Activated naive CD8-positive, alpha-beta T cell treated with anti-CD3 and anti-CD28 coated beads, Interleukin-2, amount 10 ng/mL, durations not matched to agents 7 days and 5 days (primary cell): Measurements from ENCODE around the gene HHLA2. TPM values are rescaled to one million over a fixed set of nuclear protein-coding genes. Genes with fewer than 3 reads are reported as not detected.
"Not testable (repeated sequence)": the region's sequence is repeated elsewhere in the genome, so short reads cannot be mapped to it uniquely, and the experiment has no call there.

Experiments
- ATAC-seq: fragments of 150-1000 bp; cut with Tn5 transposase; one replicate; pipeline ENCODE4 v1.10.0; 2021; ENCODE audit warnings: low read depth, moderate library complexity
- POLR2A ChIA-PET: fragments of 350-600 bp; sonication (Branson Sonifier 250); formaldehyde crosslinking; loops from one replicate; lab custom pipeline; 2021; ENCODE audit warnings: antibody characterized with exemption; lab: Charles Lee
- DNase-seq: peaks from one replicate; pipeline ENCODE4 v3.0.0; 2021
- H3K27ac Mint-ChIP-seq: one replicate; pipeline ENCODE4 v1.8.0; 2022; ENCODE audit warnings: mild to moderate bottlenecking, mixed read lengths
- H3K27me3 Mint-ChIP-seq: one replicate; pipeline ENCODE4 v1.8.0; 2022; ENCODE audit warnings: mild to moderate bottlenecking, moderate library complexity, mixed read lengths
- H3K36me3 Mint-ChIP-seq: one replicate; pipeline ENCODE4 v1.8.0; 2021; ENCODE audit warnings: mild to moderate bottlenecking, mixed read lengths
- H3K4me1 Mint-ChIP-seq: one replicate; pipeline ENCODE4 v1.8.0; 2021; ENCODE audit warnings: mixed read lengths
- H3K4me3 Mint-ChIP-seq: one replicate; pipeline ENCODE4 v1.8.0; 2022; ENCODE audit warnings: mild to moderate bottlenecking, moderate library complexity, mixed read lengths
- H3K9me3 Mint-ChIP-seq: one replicate; pipeline ENCODE4 v1.8.0; 2021; ENCODE audit warnings: mixed read lengths
- total RNA-seq, 2 experiments: library from RNA; stranded (reverse); gene quantifications; one replicate each; pipeline ENCODE4 v1.2.3, GENCODE V29; 2021

Gene HHLA2
- total RNA-seq, 2 experiments from 2014 or later = 3.9 to 4.0 TPM

DNA sequence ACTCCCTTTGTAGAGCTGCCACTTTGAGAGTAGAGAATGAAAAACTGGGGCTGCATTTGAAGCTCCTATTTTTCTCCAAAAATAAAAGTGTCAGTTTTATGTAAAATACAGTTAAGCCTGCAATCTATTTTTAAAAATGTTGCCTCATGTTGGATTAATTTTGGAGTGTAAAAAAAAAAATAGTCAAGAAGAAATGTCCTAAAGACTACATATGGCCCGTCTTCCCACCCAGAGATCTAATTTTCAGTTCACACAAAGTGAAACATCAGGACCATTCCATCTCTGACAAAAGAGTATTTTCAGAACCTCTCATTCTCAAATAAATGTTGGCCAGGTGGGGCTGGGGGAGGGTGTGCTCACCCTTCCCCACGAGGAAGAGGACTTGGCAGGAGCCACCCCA is 62.7 kb downstream of the HHLA2 start:
- POLR2A ChIA-PET = no interaction called here
- ATAC-seq (no peak), DNase-seq (no peak)
- H3K36me3 Mint-ChIP-seq = peaks cover 27% of the 10 kb centered on the region
- H3K4me3 Mint-ChIP-seq = no peak overlapping the region
- H3K27me3 Mint-ChIP-seq = no peaks in the 10 kb centered on the region
- peaks cover 2% of the 10 kb centered on the region for H3K9me3 Mint-ChIP-seq
- H3K4me1 Mint-ChIP-seq = no peaks in the 10 kb centered on the region
- no peak overlapping the region for H3K27ac Mint-ChIP-seq

DNA sequence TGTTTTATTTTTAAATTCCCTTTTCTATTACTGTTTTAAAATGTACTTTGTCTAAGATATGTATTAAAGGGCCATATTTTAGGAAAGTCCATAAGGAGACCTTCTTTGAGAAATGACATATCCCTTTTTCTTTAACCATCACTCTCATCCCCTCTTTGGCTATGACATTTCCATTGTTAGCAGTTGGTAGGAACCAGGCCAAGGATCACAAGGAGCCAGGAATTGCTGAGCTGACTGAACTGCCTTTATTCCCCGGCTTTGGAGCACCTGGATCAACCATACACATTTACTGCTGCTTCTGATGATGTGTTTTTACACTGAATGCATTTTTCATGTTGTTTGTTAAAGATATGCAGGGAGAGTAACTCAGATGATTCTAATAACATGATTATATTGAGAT is 79.7 kb downstream of the HHLA2 start:
- POLR2A ChIA-PET = no interaction called here
- H3K4me3 Mint-ChIP-seq = no peak overlapping the region
- ATAC-seq (no peak), DNase-seq (no peak)
- H3K4me1 Mint-ChIP-seq = no peaks in the 10 kb centered on the region
- H3K27me3 Mint-ChIP-seq = peaks cover 2% of the 10 kb centered on the region
- H3K27ac Mint-ChIP-seq = no peak overlapping the region
- peaks cover 6% of the 10 kb centered on the region for H3K36me3 Mint-ChIP-seq
- peaks cover 3% of the 10 kb centered on the region for H3K9me3 Mint-ChIP-seq

DNA sequence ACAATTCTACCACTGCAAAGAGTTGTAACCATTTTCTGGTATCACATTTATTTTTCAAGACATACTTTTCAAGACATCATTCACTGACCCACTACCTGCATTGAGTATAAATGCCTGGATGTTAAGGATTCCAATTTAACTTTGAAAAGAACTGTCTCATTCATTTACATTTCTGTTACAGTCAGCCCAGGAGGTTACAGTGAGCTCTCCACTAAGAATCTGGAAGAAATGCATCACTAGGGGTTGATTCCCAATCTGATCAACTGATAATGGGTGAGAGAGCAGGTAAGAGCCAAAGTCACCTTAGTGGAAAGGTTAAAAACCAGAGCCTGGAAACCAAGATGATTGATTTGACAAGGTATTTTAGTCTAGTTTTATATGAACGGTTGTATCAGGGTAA is 81.0 kb downstream of the HHLA2 start:
- no peak overlapping the region for H3K4me3 Mint-ChIP-seq
- POLR2A ChIA-PET = no interaction called here
- DNase-seq (no peak), ATAC-seq (no peak)
- H3K4me1 Mint-ChIP-seq = no peaks in the 10 kb centered on the region
- peaks cover 6% of the 10 kb centered on the region for H3K36me3 Mint-ChIP-seq
- peaks cover 2% of the 10 kb centered on the region for H3K27me3 Mint-ChIP-seq
- peaks cover 3% of the 10 kb centered on the region for H3K9me3 Mint-ChIP-seq
- H3K27ac Mint-ChIP-seq = no peak overlapping the region

DNA sequence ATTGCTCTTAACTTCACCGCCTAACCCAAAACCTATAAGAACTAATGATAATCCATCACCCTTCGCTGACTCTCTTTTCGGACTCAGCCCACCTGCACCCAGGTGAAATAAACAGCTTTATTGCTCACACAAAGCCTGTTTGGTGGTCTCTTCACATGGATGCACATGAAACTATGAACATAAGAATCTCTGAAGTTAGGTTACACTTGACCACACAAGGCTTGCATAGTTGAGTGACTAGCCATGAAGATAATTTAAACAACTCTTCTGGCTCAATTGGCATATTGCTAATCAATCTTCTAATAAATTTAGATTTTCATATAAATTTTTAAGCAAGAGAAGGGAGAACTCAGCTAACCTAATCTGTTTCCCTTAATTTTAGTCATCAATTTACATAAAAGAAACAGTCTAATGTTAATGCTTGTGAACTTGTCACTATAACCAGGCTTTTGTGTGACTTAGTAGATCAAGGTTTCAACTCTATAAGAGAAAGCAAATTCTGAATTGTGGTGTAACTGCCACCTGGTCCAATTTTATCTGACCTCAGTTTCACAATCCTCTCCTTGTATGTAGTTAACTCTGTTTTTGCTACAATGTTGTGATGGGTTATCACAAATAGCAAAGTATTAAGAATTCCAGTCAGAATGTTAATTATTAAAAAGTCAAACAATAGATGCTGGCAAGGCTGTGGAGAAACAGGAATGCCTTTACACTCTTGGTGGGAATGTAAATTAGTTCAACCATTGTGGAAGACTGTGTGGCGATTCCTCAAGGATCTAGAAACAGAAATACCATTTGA is 82.0 kb downstream of the HHLA2 start:
- DNase-seq (no peak), ATAC-seq (no peak)
- no peak overlapping the region for H3K4me3 Mint-ChIP-seq
- peaks cover 6% of the 10 kb centered on the region for H3K36me3 Mint-ChIP-seq
- H3K27ac Mint-ChIP-seq = no peak overlapping the region
- no peaks in the 10 kb centered on the region for H3K4me1 Mint-ChIP-seq
- H3K9me3 Mint-ChIP-seq = no peaks in the 10 kb centered on the region
- peaks cover 2% of the 10 kb centered on the region for H3K27me3 Mint-ChIP-seq
- POLR2A ChIA-PET = no interaction called here

DNA sequence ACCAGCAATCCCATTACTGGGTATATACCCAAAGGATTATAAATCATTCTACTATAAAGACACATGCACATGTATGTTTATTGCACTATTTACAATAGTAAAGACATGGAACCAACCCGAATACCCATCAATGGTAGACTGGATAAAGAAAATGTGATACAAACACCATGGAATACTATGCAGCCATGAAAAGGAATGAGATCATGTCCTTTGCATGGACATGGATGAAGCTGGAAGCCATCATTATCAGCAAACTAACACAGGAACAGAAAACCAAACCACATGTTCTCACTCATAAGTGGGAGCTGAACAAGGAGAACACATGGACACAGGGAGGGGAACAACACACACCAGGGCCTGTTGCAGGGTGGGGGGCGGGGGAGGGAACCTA is 82.6 kb downstream of the HHLA2 start:
- H3K27me3 Mint-ChIP-seq, ATAC-seq, H3K4me3 Mint-ChIP-seq, H3K4me1 Mint-ChIP-seq, DNase-seq, H3K36me3 Mint-ChIP-seq, H3K27ac Mint-ChIP-seq, H3K9me3 Mint-ChIP-seq, POLR2A ChIA-PET: not testable (repeated sequence)

DNA sequence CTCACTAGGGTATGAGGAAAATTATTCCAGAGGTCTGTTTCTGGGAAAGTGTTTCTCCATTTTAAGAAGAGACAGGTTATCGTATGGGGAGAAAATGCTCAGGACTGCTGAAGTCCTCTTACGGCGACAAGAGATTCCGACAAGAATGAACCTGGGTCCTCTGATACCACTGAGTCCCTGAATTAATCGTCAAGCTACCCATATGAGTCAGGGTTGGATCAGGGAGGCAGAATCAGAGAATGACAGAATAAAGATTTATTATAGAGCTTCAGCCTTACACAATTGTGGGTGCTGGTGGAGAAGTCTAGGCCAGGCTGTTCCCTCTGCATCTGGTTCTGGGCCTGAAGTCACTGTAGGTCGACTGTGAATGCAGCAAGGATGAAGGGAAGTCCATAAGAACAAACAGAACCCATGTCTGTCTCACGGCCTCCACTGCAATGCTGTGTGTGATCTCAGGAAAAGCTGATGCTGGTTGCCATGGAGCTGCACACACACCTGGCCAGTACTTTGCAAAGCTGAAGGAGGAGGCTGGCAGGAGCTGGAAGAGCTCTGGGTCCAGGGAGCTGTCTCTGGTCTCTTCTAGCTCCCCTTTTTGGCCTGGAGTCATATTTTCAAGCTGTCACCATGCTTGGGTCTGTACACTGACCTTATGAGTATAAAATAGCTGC is 83.9 kb downstream of the HHLA2 start:
- Mint-ChIP-seq H3K36me3 (peaks cover 6% of the 10 kb centered on the region), H3K27ac (no peak overlapping the region), H3K4me1 (no peaks in the 10 kb centered on the region), H3K9me3 (no peaks in the 10 kb centered on the region), H3K4me3 (no peak overlapping the region), H3K27me3 (peaks cover 2% of the 10 kb centered on the region)
- no peak for ATAC-seq
- POLR2A ChIA-PET = no interaction called here
- DNase-seq = no peak

DNA sequence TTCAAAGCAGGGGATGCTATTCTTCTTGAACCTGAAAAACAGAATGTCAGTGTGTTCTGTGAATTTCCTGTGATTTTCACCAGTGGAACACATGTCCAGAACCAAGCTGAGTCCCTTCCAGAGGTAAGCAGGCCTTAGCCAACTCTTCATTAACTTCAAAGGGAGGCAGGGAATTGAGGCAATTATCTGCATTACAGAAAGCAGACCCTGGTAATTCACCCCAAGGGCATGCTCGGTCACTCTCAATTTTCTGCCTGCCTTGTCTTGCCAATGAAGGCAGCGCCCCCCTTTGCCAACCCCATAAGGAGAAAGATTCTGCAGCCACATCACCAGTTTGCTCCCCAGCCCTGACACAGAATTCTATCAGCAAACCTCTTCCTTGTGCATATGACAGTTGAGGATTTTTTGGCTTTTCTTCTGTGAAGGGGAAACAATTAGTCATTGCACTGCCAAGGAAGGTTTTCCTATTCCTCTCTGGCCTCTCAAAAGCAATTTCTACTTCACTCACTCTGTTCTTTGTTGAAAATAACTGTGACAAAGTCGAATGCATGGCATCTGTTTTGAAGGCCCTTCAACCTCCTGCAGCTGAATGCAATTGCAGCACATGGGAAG is 85.3 kb downstream of the HHLA2 start:
- Mint-ChIP-seq H3K4me3 (no peak overlapping the region), H3K27ac (no peak overlapping the region), H3K4me1 (peaks cover 3% of the 10 kb centered on the region), H3K36me3 (peaks cover 8% of the 10 kb centered on the region), H3K9me3 (no peaks in the 10 kb centered on the region), H3K27me3 (no peaks in the 10 kb centered on the region)
- no peak for ATAC-seq
- DNase-seq = no peak
- POLR2A ChIA-PET = no interaction called here

DNA sequence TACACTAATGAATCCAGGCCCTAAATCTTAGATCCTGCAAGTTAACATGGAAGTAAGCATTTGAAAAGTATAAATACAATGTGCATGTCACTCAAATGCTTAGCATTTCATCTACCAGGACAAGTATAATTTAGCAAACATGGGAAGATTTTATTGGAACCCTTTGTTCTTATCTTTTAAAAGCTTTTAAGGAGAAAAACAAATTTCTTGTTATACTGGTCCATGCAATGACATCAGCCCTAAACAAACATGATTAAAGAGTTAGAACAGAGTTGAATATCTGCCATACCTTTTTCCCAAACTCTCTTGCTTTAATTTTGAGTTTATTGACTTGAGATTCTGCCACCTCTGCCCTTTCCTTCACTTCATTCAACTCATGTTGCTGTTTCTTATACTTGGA is 87.0 kb downstream of the HHLA2 start:
- H3K36me3 Mint-ChIP-seq = peaks cover 2% of the 10 kb centered on the region
- ATAC-seq (no peak), DNase-seq (no peak)
- H3K4me3 Mint-ChIP-seq = no peak overlapping the region
- POLR2A ChIA-PET = no interaction called here
- no peaks in the 10 kb centered on the region for H3K27me3 Mint-ChIP-seq
- H3K27ac Mint-ChIP-seq = no peak overlapping the region
- peaks cover 17% of the 10 kb centered on the region for H3K4me1 Mint-ChIP-seq
- no peaks in the 10 kb centered on the region for H3K9me3 Mint-ChIP-seq

DNA sequence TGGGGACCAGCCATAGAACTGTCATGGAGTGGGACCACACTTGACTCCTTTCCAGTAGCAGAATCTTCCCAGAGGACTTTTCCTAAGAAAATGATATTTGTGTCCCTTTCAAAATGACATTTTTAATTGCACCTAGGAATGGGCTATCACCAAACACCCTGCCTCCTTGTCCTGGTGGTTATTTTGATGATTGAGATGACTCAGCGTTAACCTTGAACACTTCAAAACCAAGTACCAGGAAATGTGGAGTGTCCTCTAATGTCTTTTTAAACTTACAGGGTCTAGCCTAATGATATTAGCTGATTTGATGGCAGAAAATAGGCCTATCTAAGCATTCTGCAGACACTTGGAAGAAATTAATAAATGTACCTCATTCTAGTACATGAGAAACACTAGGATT is 90.7 kb downstream of the HHLA2 start:
- Mint-ChIP-seq H3K36me3 (peaks cover 6% of the 10 kb centered on the region), H3K27ac (no peak overlapping the region), H3K4me3 (no peak overlapping the region), H3K27me3 (no peaks in the 10 kb centered on the region), H3K4me1 (peaks cover 22% of the 10 kb centered on the region), H3K9me3 (no peaks in the 10 kb centered on the region)
- ATAC-seq (no peak), DNase-seq (no peak)
- POLR2A ChIA-PET = no interaction called here

DNA sequence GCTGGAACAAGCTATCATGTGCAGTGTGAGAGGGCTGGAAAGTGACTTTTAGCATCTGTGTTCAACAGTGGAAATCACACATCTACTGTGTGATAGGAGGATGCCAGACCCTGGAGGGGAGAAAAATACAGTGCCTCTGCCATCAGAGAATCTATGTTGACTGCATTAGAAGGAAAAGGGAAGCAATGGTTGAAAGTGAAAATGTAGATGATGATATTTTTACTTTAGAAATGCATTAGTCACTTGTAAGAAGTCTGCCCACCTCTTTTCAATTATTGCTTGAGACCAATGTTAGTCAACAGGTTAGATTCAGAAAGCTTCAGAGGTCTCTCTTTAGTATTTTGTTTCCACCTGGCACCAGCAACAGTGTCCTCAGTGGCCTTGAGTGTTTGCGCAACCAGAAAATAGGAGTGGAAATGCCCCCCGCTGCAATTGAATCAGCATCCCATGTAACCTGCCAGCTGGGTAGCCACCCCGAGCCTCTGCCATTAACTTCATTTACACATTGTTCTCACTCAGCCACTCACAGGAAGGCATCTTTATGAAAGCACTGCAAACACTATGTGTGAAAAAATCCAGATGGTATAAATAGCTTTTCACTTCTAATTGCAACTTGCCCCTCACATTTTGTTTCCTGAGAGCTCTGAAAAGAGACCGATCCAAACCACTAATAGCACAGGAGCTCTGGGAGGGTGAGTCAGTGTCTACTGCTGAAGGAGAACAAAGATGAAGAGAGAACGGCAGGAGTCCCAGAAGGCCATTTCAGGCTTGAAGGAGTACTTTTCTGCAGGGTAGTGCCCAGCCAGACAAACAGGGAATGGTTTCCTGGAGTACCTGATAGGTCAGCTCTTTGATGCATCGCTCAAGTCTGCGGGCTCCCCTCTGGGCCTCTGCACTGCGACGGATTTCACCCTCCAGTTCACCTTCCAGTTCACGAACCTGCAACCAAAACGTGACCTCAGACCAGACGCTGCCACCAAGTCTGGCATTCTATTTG is 92.1 kb downstream of the HHLA2 start:
- H3K4me1 Mint-ChIP-seq = peaks cover 22% of the 10 kb centered on the region
- POLR2A ChIA-PET = interaction anchor here (1.1 kb wide), 1 partner anchor 12 kb away, joined by 3 read pairs; no protein-coding TSS in a partner anchor
- H3K27ac Mint-ChIP-seq = no peak overlapping the region
- H3K27me3 Mint-ChIP-seq = peaks cover 3% of the 10 kb centered on the region
- no peak overlapping the region for H3K4me3 Mint-ChIP-seq
- no peaks in the 10 kb centered on the region for H3K9me3 Mint-ChIP-seq
- H3K36me3 Mint-ChIP-seq = peaks cover 10% of the 10 kb centered on the region
- ATAC-seq (peak; percentile 42), DNase-seq (no peak)

DNA sequence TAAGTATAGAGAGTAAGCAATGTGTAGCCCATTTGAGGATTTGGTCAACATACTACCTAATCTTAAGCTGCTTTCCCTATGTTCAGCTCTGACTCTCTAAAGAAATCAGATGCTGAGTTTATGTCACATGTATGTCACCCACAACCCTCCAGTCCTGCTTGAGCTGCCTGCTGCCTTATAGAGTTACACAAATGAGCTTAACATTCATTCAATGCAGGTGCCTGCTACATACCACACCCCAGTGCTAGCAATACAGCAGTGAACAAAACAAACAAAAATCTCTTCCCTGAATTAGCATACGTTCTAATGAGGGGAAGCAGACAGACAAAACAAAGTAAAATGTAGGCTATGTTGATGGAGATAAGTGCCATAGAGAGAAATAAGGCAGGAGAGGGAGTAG is 93.0 kb downstream of the HHLA2 start:
- POLR2A ChIA-PET = interaction anchor here (1.1 kb wide), 1 partner anchor 11 kb away, joined by 3 read pairs; no protein-coding TSS in a partner anchor
- Mint-ChIP-seq H3K9me3 (no peaks in the 10 kb centered on the region), H3K36me3 (peaks cover 10% of the 10 kb centered on the region), H3K4me1 (peaks cover 22% of the 10 kb centered on the region), H3K27me3 (peaks cover 3% of the 10 kb centered on the region), H3K27ac (no peak overlapping the region), H3K4me3 (no peak overlapping the region)
- DNase-seq = no peak
- no peak for ATAC-seq

DNA sequence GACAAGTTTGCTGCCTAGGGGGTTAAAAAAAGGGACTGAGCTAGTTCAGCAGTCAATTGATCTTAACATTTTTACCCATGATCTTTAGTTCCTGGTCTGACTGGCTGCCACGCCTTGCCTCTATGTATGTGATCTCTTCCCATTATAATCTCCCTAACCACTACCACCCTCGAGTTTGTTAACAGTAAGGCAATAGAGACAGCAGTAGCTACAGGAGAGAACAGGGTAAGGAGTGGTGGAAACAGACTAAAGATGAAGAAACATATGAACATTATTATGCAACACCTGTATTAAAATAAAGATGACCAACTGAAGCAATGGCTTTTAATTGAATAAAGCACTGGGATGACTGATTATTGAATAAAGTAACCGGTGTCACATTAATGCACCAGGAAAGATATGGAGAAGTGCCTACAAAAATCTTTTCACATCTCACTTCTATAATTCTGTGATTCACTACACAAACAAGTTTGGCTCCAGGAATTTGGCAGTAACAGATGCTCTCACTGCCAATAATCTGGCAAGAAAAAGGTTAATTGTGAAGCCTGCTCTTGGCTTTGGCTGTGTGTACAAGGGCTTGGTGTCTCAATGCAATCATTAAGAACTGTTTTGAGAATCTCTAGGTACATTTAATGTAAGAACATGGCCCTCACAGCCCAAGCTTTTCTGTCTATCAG is 95.7 kb downstream of the HHLA2 start:
- Mint-ChIP-seq H3K4me1 (peaks cover 20% of the 10 kb centered on the region), H3K36me3 (peaks cover 7% of the 10 kb centered on the region), H3K4me3 (no peak overlapping the region), H3K27me3 (peaks cover 4% of the 10 kb centered on the region), H3K27ac (no peak overlapping the region), H3K9me3 (no peaks in the 10 kb centered on the region)
- POLR2A ChIA-PET = no interaction called here
- ATAC-seq (no peak), DNase-seq (no peak)
